Tibial nerve (tissue), 4 donors: ENCODE results near the gene EPN1.

Source experiments
- EP300 ChIP-seq, 2 donors: sonication (generic); formaldehyde crosslinking; IDR thresholded peaks; one replicate each; pipeline ENCODE4 v1.6.1; 2017; ENCODE audit warnings: antibody characterized with exemption in 2 of 2, mild to moderate bottlenecking in 1 of 2
- POLR2A ChIP-seq, 2 donors: fragments of 450-650 bp; IDR thresholded peaks; one replicate each; pipeline ENCODE4 v1.6.1; 2017; ENCODE audit warnings: antibody characterized with exemption in 2 of 2, mild to moderate bottlenecking in 2 of 2, moderate library complexity in 2 of 2
- TF ChIP-seq, protein P1 (sequence below), 5 experiments: fragments of 200-600 bp in 3 of 5; fragments of 450-650 bp in 2 of 5; sonication (generic) in 3 of 5; IDR thresholded peaks; one replicate each; pipeline ENCODE4 v1.5.1; 2016 to 2019; ENCODE audit warnings: antibody characterized with exemption in 5 of 5, mild to moderate bottlenecking in 3 of 5, moderate library complexity in 2 of 5

- TF ChIP-seq, protein P1, sequence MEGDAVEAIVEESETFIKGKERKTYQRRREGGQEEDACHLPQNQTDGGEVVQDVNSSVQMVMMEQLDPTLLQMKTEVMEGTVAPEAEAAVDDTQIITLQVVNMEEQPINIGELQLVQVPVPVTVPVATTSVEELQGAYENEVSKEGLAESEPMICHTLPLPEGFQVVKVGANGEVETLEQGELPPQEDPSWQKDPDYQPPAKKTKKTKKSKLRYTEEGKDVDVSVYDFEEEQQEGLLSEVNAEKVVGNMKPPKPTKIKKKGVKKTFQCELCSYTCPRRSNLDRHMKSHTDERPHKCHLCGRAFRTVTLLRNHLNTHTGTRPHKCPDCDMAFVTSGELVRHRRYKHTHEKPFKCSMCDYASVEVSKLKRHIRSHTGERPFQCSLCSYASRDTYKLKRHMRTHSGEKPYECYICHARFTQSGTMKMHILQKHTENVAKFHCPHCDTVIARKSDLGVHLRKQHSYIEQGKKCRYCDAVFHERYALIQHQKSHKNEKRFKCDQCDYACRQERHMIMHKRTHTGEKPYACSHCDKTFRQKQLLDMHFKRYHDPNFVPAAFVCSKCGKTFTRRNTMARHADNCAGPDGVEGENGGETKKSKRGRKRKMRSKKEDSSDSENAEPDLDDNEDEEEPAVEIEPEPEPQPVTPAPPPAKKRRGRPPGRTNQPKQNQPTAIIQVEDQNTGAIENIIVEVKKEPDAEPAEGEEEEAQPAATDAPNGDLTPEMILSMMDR (IDR thresholded peaks at IDR 0.05): no peak
- TF ChIP-seq EP300 (IDR thresholded peaks at IDR 0.05) (no peak), POLR2A (IDR thresholded peaks at IDR 0.05) (no peak)
Measured at GRCh38 chr19:55675661-55676354, 782 bp downstream of the EPN1 start.
